K562 (cell line): Measurements from ENCODE around the gene SLC25A5. TPM values are rescaled to one million over a fixed set of nuclear protein-coding genes. Genes with fewer than 3 reads are reported as not detected.

ENCODE experiments used
- ATAC-seq: fragments of 200-7000 bp; cut with Tn5 transposase; 3 replicates; pipeline ENCODE4 v1.9.1; 2020; ENCODE audit warnings: moderate library complexity
- BruUV-seq: library from RNA; stranded (reverse); fragments of 400-500 nt; replicated peaks from 2 replicates; lab custom pipeline; 2021; lab: Mats Ljungman, UMichigan
- CTCF ChIA-PET: fragments of 300-600 bp; formaldehyde crosslinking; extraction: SDS; loops from one replicate; lab custom pipeline; 2021; ENCODE audit warnings: low intra/inter-chr PET ratio; lab: Yijun Ruan, JAX
- POLR2A ChIA-PET: fragments of 300-600, 350-650 bp; sonication (Branson Sonifier 250); formaldehyde crosslinking; extraction: SDS; loops from one replicate; lab custom pipeline; 2021; ENCODE audit warnings: antibody characterized with exemption, inconsistent platforms; lab: Yijun Ruan, JAX
- DNase-seq, 4 experiments: peaks; one replicate each; pipeline versions ENCODE4 v3.0.0 to v3.0.0-alpha.2; 2011 to 2018; ENCODE audit warnings: low spot score in 3 of 4, mixed read lengths in 3 of 4; ENCODE audit errors: extremely low read depth in 1 of 4
- FAIRE-seq: peaks from 2 replicates; lab custom pipeline; 2011; peaks lifted over from hg19 to GRCh38; lab: Jason Lieb, UNC
- H2AFZ ChIP-seq: 2 replicates; pipeline ENCODE4 v1.6.0; 2011; ENCODE audit warnings: low read depth, low read length, control low read depth, inconsistent platforms
- H3K27ac ChIP-seq: fragments of 200-600 bp; 3 replicates; pipeline ENCODE4 v1.8.0; 2011; ENCODE audit warnings: low read depth, mild to moderate bottlenecking, control low read depth, inconsistent platforms, low read length, moderate library complexity, mixed read lengths; ENCODE audit errors: extremely low read depth
- H3K27me3 ChIP-seq, 2 experiments: fragments of 300-600 bp in 1 of 2; 2 replicates in 1 of 2; 3 replicates in 1 of 2; pipeline versions ENCODE4 v1.6.0 to v1.8.0; 2011; ENCODE audit warnings: inconsistent platforms in 2 of 2, low read length in 2 of 2, mild to moderate bottlenecking in 1 of 2, mixed read lengths in 1 of 2, moderate library complexity in 1 of 2; ENCODE audit not compliant: control insufficient read depth in 2 of 2, insufficient read depth in 2 of 2
- H3K36me3 ChIP-seq: fragments of 300-600 bp; 3 replicates; pipeline ENCODE4 v1.8.0; 2011; ENCODE audit warnings: mild to moderate bottlenecking, low read length, inconsistent platforms; ENCODE audit not compliant: control insufficient read depth, insufficient read depth
- H3K4me1 ChIP-seq, 2 experiments: fragments of 200-600 bp in 1 of 2; replicated peaks in 1 of 2; 2 replicates in 1 of 2; 3 replicates in 1 of 2; pipeline versions ENCODE4 v1.5.1 to v1.8.0; 2011; ENCODE audit warnings: inconsistent platforms in 2 of 2, low read length in 2 of 2, mild to moderate bottlenecking in 1 of 2, mixed read lengths in 1 of 2, moderate library complexity in 1 of 2; ENCODE audit not compliant: control insufficient read depth in 2 of 2, insufficient read depth in 2 of 2
- H3K4me2 ChIP-seq: 2 replicates; pipeline ENCODE4 v1.6.1; 2011; ENCODE audit warnings: low read length, control low read depth, inconsistent platforms, mixed read lengths; ENCODE audit not compliant: insufficient read depth
- H3K4me3 ChIP-seq: fragments of 200-600 bp; sonication (generic), shearing (Covaris generic); 2 replicates; pipeline ENCODE4 v1.5.1; 2016; ENCODE audit warnings: control low read depth, inconsistent platforms
- H3K79me2 ChIP-seq: fragments of 200-600 bp; 3 replicates; pipeline ENCODE4 v1.8.0; 2011; ENCODE audit warnings: low read length, inconsistent platforms; ENCODE audit not compliant: control insufficient read depth, insufficient read depth
- H3K9ac ChIP-seq, 2 experiments: 2 replicates each; pipeline versions ENCODE4 v1.6.0 to v1.6.1; 2011; ENCODE audit warnings: low read depth in 2 of 2, low read length in 2 of 2, control low read depth in 1 of 2, inconsistent platforms in 1 of 2, mild to moderate bottlenecking in 1 of 2, mixed read lengths in 1 of 2; ENCODE audit not compliant: insufficient read depth in 1 of 2
- H3K9me1 ChIP-seq: one replicate; pipeline ENCODE4 v1.6.0; 2011; ENCODE audit warnings: inconsistent platforms, mild to moderate bottlenecking, low read length, moderate library complexity; ENCODE audit not compliant: control insufficient read depth, insufficient read depth
- H3K9me3 ChIP-seq: replicated peaks from 2 replicates; pipeline ENCODE4 v1.5.1; 2011; ENCODE audit warnings: low read depth, low read length, inconsistent platforms; ENCODE audit not compliant: control insufficient read depth, insufficient read depth
- H4K20me1 ChIP-seq: replicated peaks from 2 replicates; pipeline ENCODE4 v1.6.1; 2011; ENCODE audit warnings: low read length, inconsistent platforms, mixed read lengths; ENCODE audit not compliant: control insufficient read depth, insufficient read depth
- ARNT ChIP-seq, 2 experiments: fragments of 450-650 bp; IDR thresholded peaks; 2 replicates each; pipeline ENCODE4 v1.6.1; 2016; ENCODE audit warnings: mild to moderate bottlenecking in 1 of 2
- FOSL1 ChIP-seq: fragments of 200-800 bp; sonication (Bioruptor generic); conservative IDR thresholded peaks from 2 replicates; pipeline ENCODE4 v1.6.1; 2016; ENCODE audit warnings: missing genetic modification characterization, missing compliant biosample characterization
- FOXJ2 ChIP-seq: fragments of 200-800 bp; sonication (Bioruptor generic); IDR thresholded peaks from 2 replicates; pipeline ENCODE4 v1.6.1; 2016; ENCODE audit warnings: missing genetic modification characterization, missing compliant biosample characterization
- MECOM ChIP-seq: fragments of 250-450 bp; sonication (Bioruptor Pico); IDR thresholded peaks from 2 replicates; pipeline ENCODE4 v1.8.0; 2022; ENCODE audit warnings: inconsistent platforms
- MTA1 ChIP-seq: fragments of 450-650 bp; IDR thresholded peaks from 2 replicates; pipeline ENCODE4 v1.6.1; 2017; ENCODE audit warnings: borderline replicate concordance
- NR3C1 ChIP-seq: sonication (generic); formaldehyde crosslinking; IDR thresholded peaks from 2 replicates; pipeline ENCODE4 v1.8.1; 2022; ENCODE audit warnings: missing genetic modification reagents
- OTX1 ChIP-seq: fragments of 450-650 bp; formaldehyde crosslinking; IDR thresholded peaks from 2 replicates; pipeline ENCODE4 v1.4.0; 2022; ENCODE audit warnings: mild to moderate bottlenecking
- TGIF2 ChIP-seq: sonication (generic); formaldehyde crosslinking; IDR thresholded peaks from 2 replicates; pipeline ENCODE4 v1.8.1; 2022; ENCODE audit warnings: mild to moderate bottlenecking, missing genetic modification reagents, moderate library complexity
- TSC22D4 ChIP-seq: fragments of 450-650 bp; IDR thresholded peaks from 2 replicates; pipeline ENCODE4 v1.6.1; 2016; ENCODE audit warnings: missing genetic modification characterization, missing biosample characterization, control low read depth
- ZFP36 ChIP-seq: fragments of 150-350 bp; IDR thresholded peaks from 2 replicates; pipeline ENCODE4 v1.6.1; 2018; ENCODE audit warnings: low read length, low read depth; ENCODE audit not compliant: partially characterized antibody
- ZFX ChIP-seq: sonication (generic); formaldehyde crosslinking; IDR thresholded peaks from 2 replicates; pipeline ENCODE4 v1.8.0; 2022; ENCODE audit warnings: mild to moderate bottlenecking, missing genetic modification reagents, moderate library complexity
- WGBS: fragments of 100-300 bp; shearing (Covaris generic); methylation state at CpG from one replicate; pipeline ENCODE4 v1.1.6; 2016; ENCODE audit warnings: low coverage, mixed read lengths; ENCODE audit not compliant: insufficient coverage; ENCODE audit errors: missing lambda C conversion rate; 5-methylcytosine and 5-hydroxymethylcytosine counted together
- in situ Hi-C: fragments of 300-500 bp; cut with MboI; formaldehyde crosslinking; loops from 4 replicates; pipeline ENCODE4 v1.15.0; 2018; ENCODE audit warnings: inconsistent platforms, mixed read lengths
- intact Hi-C: fragments of 100-400 bp; cut with micrococcal nuclease; formaldehyde crosslinking; loops from 2 replicates; pipeline ENCODE4 v1.14.2; 2022
- polyA plus RNA-seq, 8 experiments: library from polyadenylated mRNA; depleted of rRNA in 4 of 8; stranded (reverse) in 5 of 8; unstranded in 3 of 8; fragments of >200 nt; fragmentation: Nextera tagmentation in 2 of 8; fragmentation: Illumina TruSeq in 1 of 8; extraction: Ambion mirVana in 2 of 8; extraction: Trizol in 1 of 8; gene quantifications; 2 replicates each; pipeline versions ENCODE4 v1.2.1 to v1.2.3, GENCODE V29; 2011 to 2014; ENCODE audit warnings: inconsistent platforms in 1 of 8, missing spikeins in 1 of 8
- total RNA-seq, 7 experiments: library from RNA; depleted of rRNA in 6 of 7; stranded (reverse); fragments of >200 nt in 6 of 7; fragmentation: Illumina TruSeq in 2 of 7; extraction: Trizol in 2 of 7; gene quantifications; 2 replicates each; pipeline versions ENCODE4 v1.2.1 to v1.2.3, GENCODE V29; 2011 to 2021; ENCODE audit warnings: low replicate concordance in 1 of 7
- TF ChIP-seq, protein P1 (sequence below): IDR thresholded peaks from 2 replicates; pipeline ENCODE4 v1.6.1; 2016; ENCODE audit warnings: missing genetic modification characterization, missing compliant biosample characterization
- TF ChIP-seq, protein P2 (sequence below): fragments of 250-450 bp; sonication (Bioruptor Pico); IDR thresholded peaks from 2 replicates; pipeline ENCODE4 v1.4.0; 2020
- TF ChIP-seq, protein P3 (sequence below): fragments of 250-450 bp; sonication (Bioruptor Pico); IDR thresholded peaks from 2 replicates; pipeline ENCODE4 v1.8.0; 2022; ENCODE audit warnings: moderate library complexity, mild to moderate bottlenecking, inconsistent platforms
- TF ChIP-seq, protein P4 (sequence below), 2 experiments: IDR thresholded peaks; 2 replicates each; pipeline ENCODE4 v1.6.1; 2011; ENCODE audit warnings: borderline replicate concordance in 1 of 2, control low read depth in 1 of 2, low read depth in 1 of 2, low read length in 1 of 2, mild to moderate bottlenecking in 1 of 2, mixed read lengths in 1 of 2, moderate library complexity in 1 of 2; ENCODE audit not compliant: insufficient read depth in 1 of 2, insufficient read length in 1 of 2, poor library complexity in 1 of 2, severe bottlenecking in 1 of 2; ENCODE audit errors: extremely low read depth in 1 of 2

SLC25A5 gene
- total and polyA plus RNA-seq, 9 of the 15 experiments (the other 6 are each of a cell fraction or from before 2014, with no cell fraction given) = 470 to 5,247 (median 596) TPM

DNA sequence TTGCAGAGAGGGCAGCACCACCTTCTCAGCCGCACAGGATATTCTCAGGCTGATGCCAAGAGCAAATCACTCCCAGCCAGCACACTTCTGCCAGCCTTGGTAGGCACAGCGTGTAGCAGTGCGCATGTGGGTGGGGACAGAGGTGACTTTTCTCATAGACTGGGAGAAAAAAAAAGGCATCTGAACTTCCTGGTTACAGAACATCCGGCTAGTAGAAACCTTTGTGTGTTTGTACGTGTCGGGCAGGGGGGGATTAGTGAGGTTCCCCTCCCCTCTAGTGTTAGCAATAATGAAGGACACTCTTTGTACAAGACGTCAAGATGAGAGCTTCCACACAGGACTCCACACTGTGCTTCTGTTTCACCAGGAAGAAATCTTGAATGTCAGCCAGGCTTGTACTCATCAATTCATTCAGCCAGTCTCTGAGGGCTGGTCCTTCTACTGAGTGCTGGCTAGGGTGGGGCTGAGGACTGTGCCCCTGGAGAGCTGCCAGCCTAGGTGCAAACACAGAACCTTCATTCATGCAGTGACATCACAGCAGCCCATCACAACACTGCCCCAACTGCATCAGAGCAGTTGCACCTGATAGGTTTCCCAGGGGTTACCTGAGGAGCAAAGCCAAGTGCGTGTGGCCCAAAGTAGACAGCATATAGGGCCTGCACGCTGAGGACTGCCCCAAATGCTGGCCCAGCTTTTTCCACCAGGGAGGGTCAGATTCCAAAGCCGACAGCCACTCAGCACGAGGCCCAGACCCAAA is 34.7 kb downstream of the SLC25A5 start (continued):
- TF ChIP-seq, protein P1, sequence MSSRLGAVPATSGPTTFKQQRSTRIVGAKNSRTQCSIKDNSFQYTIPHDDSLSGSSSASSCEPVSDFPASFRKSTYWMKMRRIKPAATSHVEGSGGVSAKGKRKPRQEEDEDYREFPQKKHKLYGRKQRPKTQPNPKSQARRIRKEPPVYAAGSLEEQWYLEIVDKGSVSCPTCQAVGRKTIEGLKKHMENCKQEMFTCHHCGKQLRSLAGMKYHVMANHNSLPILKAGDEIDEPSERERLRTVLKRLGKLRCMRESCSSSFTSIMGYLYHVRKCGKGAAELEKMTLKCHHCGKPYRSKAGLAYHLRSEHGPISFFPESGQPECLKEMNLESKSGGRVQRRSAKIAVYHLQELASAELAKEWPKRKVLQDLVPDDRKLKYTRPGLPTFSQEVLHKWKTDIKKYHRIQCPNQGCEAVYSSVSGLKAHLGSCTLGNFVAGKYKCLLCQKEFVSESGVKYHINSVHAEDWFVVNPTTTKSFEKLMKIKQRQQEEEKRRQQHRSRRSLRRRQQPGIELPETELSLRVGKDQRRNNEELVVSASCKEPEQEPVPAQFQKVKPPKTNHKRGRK (tag) = no peak
- TF ChIP-seq FOSL1 (tag) = no peak
- no peak for TF ChIP-seq FOXJ2 (tag)

DNA sequence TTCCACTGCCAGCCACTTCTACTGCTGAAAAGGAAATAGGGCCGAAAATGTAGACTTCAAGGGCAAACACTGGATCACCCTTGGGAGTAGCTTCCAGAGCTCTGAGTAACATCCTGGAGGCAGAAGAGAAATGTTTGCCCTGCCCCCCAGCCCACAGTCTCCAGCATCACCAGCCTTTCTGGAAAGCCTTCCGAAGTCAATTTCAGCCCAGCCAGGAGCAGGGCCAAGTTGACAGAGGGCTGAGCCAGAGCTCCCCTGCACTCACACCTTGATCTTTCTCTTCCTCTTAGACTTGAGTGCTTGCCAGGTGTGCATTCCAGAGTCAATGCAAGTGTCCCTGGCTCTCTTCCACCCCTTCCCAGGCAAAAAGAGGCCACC is 35.2 kb downstream of the SLC25A5 start:
- H3K4me1 ChIP-seq = no peaks in the 10 kb centered on the region; a peak in 1 of 5 replicates
- H2AFZ ChIP-seq = no peak overlapping the region
- intact Hi-C loops = no loop called here
- no peaks in the 10 kb centered on the region for H4K20me1 ChIP-seq
- H3K9me1 ChIP-seq = no peaks in the 10 kb centered on the region
- 35% methylated on average over 2 of the region's 2 CpGs for WGBS
- no peaks in the 10 kb centered on the region for H3K36me3 ChIP-seq
- FAIRE-seq (no peak), ATAC-seq (no peak), DNase-seq (no peak)
- H3K4me3 ChIP-seq = no peak overlapping the region
- H3K9me3 ChIP-seq = no peaks in the 10 kb centered on the region
- H3K79me2 ChIP-seq = no peaks in the 10 kb centered on the region
- in situ Hi-C loops = no loop called here
- no TSS peak for BruUV-seq
- ChIA-PET CTCF (no interaction called here), POLR2A (interaction anchor here (0.9 kb wide), 1 partner anchor 10 kb away, joined by 4 read pairs; no protein-coding TSS in a partner anchor)
- no peak overlapping the region for H3K4me2 ChIP-seq
- H3K27me3 ChIP-seq = no peaks in the 10 kb centered on the region; a peak in 1 of 5 replicates
- H3K9ac ChIP-seq = no peak overlapping the region; a peak in 1 of 4 replicates
- H3K27ac ChIP-seq = no peak overlapping the region
- TF ChIP-seq ZFP36 (no peak), ARNT (IDR thresholded peaks at IDR 0.05) (no peak), ZFX (no peak), MTA1 (no peak), MECOM (CRISPR knock-in tag) (no peak), OTX1 (CRISPR knock-in tag) (no peak), TGIF2 (CRISPR knock-in tag) (no peak), TSC22D4 (tag) (no peak), NR3C1 (CRISPR knock-in tag) (no peak)
- TF ChIP-seq, protein P2, sequence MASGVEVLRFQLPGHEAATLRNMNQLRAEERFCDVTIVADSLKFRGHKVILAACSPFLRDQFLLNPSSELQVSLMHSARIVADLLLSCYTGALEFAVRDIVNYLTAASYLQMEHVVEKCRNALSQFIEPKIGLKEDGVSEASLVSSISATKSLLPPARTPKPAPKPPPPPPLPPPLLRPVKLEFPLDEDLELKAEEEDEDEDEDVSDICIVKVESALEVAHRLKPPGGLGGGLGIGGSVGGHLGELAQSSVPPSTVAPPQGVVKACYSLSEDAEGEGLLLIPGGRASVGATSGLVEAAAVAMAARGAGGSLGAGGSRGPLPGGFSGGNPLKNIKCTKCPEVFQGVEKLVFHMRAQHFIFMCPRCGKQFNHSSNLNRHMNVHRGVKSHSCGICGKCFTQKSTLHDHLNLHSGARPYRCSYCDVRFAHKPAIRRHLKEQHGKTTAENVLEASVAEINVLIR (CRISPR knock-in tag) = no peak
- TF ChIP-seq, protein P3, sequence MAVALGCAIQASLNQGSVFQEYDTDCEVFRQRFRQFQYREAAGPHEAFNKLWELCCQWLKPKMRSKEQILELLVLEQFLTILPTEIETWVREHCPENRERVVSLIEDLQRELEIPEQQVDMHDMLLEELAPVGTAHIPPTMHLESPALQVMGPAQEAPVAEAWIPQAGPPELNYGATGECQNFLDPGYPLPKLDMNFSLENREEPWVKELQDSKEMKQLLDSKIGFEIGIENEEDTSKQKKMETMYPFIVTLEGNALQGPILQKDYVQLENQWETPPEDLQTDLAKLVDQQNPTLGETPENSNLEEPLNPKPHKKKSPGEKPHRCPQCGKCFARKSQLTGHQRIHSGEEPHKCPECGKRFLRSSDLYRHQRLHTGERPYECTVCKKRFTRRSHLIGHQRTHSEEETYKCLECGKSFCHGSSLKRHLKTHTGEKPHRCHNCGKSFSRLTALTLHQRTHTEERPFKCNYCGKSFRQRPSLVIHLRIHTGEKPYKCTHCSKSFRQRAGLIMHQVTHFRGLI (CRISPR knock-in tag) = no peak
- TF ChIP-seq, protein P4, sequence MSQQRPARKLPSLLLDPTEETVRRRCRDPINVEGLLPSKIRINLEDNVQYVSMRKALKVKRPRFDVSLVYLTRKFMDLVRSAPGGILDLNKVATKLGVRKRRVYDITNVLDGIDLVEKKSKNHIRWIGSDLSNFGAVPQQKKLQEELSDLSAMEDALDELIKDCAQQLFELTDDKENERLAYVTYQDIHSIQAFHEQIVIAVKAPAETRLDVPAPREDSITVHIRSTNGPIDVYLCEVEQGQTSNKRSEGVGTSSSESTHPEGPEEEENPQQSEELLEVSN (IDR thresholded peaks at IDR 0.05; ENCODE audit: borderline replicate concordance in 1 of 2, extremely low read depth in 1 of 2, insufficient read depth in 1 of 2, insufficient read length in 1 of 2, low read depth in 1 of 2, low read length in 1 of 2, poor library complexity in 1 of 2, severe bottlenecking in 1 of 2) = no peak
